Cardiac muscle cell (in vitro differentiated cells and primary cell): ENCODE data around the gene ELP6. TPM values are rescaled to one million over a fixed set of nuclear protein-coding genes. Genes with fewer than 3 reads are reported as not detected.

Source experiments
- DNase-seq, 2 donors: peaks; one replicate each; pipeline versions ENCODE4 v3.0.0 to v3.0.0-alpha.2; 2010 to 2017; ENCODE audit warnings: low read depth in 1 of 2, low spot score in 1 of 2
- H3K27ac ChIP-seq: fragments of 200-600 bp; sonication (generic); 2 replicates; pipeline ENCODE4 v1.5.1; 2016
- H3K27me3 ChIP-seq: fragments of 200-600 bp; sonication (generic); 2 replicates; pipeline ENCODE4 v1.6.0; 2016; ENCODE audit warnings: control low read depth
- H3K36me3 ChIP-seq: fragments of 200-600 bp; sonication (generic); 2 replicates; pipeline ENCODE4 v1.5.1; 2016; ENCODE audit warnings: control low read depth
- H3K4me1 ChIP-seq: fragments of 200-600 bp; sonication (generic); 2 replicates; pipeline ENCODE4 v1.8.1; 2017; ENCODE audit warnings: low read depth, mild to moderate bottlenecking, mixed run types
- H3K4me3 ChIP-seq: fragments of 200-600 bp; sonication (generic); 2 replicates; pipeline ENCODE4 v1.5.1; 2016; ENCODE audit warnings: mild to moderate bottlenecking
- H3K9me3 ChIP-seq: fragments of 200-600 bp; sonication (generic); 2 replicates; pipeline ENCODE4 v1.5.1; 2017; ENCODE audit warnings: low read depth, mild to moderate bottlenecking, control low read depth
- CTCF ChIP-seq: IDR thresholded peaks from 2 replicates; pipeline ENCODE4 v1.5.1; 2012; ENCODE audit warnings: low read depth, mild to moderate bottlenecking, low read length
- polyA plus RNA-seq: library from polyadenylated mRNA; unstranded; fragments of >200 nt; fragmentation: Nextera tagmentation; extraction: Ambion mirVana; gene quantifications from 2 replicates; pipeline ENCODE4 v1.2.1, GENCODE V29; 2016
- total RNA-seq: library from RNA; depleted of rRNA; stranded (reverse); fragments of >200 nt; gene quantifications from 2 replicates; pipeline ENCODE4 v1.2.3, GENCODE V29; 2016

Gene ELP6
- total and polyA plus RNA-seq, 2 experiments from 2014 or later, result 53.1 to 73.6 TPM

- DNase-seq, result no peak
- TF ChIP-seq CTCF, result no peak
Observed at GRCh38 chr3:47504113-47504512, 9.4 kb downstream of the ELP6 start.

GRCh38 chr3:47503033-47503432 is 10.5 kb downstream of the ELP6 start:
- no peaks in the 10 kb centered on the region for H3K27me3 ChIP-seq
- H3K9me3 ChIP-seq, result no peaks in the 10 kb centered on the region
- no peak overlapping the region for H3K4me3 ChIP-seq
- H3K4me1 ChIP-seq, result no peaks in the 10 kb centered on the region
- no peak overlapping the region for H3K27ac ChIP-seq
- peaks cover 38% of the 10 kb centered on the region for H3K36me3 ChIP-seq
- no peak for TF ChIP-seq CTCF
- DNase-seq, result no peak

More at GRCh38 chr3:47504113-47504512, 9.4 kb downstream of the ELP6 start:
- no peak overlapping the region for H3K4me3 ChIP-seq
- no peak overlapping the region for H3K27ac ChIP-seq
- H3K4me1 ChIP-seq, result no peaks in the 10 kb centered on the region
- no peaks in the 10 kb centered on the region for H3K9me3 ChIP-seq
- no peaks in the 10 kb centered on the region for H3K27me3 ChIP-seq
- peaks cover 34% of the 10 kb centered on the region for H3K36me3 ChIP-seq

- TF ChIP-seq CTCF, result no peak
- Histone ChIP-seq H3K27ac (no peak overlapping the region), H3K27me3 (no peaks in the 10 kb centered on the region), H3K4me1 (no peaks in the 10 kb centered on the region), H3K36me3 (peaks cover 29% of the 10 kb centered on the region), H3K4me3 (no peak overlapping the region), H3K9me3 (no peaks in the 10 kb centered on the region)
- DNase-seq, result no peak
Observed at GRCh38 chr3:47496892-47497291, 16.6 kb downstream of the ELP6 start.

GRCh38 chr3:47495886-47496285 is 17.6 kb downstream of the ELP6 start:
- no peak for TF ChIP-seq CTCF
- no peak overlapping the region for H3K27ac ChIP-seq

GRCh38 chr3:47495111-47495510 is 18.4 kb downstream of the ELP6 start:
- H3K9me3 ChIP-seq, result no peaks in the 10 kb centered on the region
- no peak for DNase-seq
- TF ChIP-seq CTCF, result no peak

More at GRCh38 chr3:47495886-47496285, 17.6 kb downstream of the ELP6 start:
- Histone ChIP-seq H3K4me1 (no peaks in the 10 kb centered on the region), H3K9me3 (no peaks in the 10 kb centered on the region), H3K36me3 (peaks cover 19% of the 10 kb centered on the region), H3K27me3 (no peaks in the 10 kb centered on the region), H3K4me3 (no peak overlapping the region)
- no peak for DNase-seq

GRCh38 chr3:47491777-47492176 is 21.7 kb downstream of the ELP6 start:
- H3K36me3 ChIP-seq, result peaks cover 11% of the 10 kb centered on the region

More at GRCh38 chr3:47495111-47495510, 18.4 kb downstream of the ELP6 start:
- Histone ChIP-seq H3K27me3 (no peaks in the 10 kb centered on the region), H3K4me3 (no peak overlapping the region), H3K36me3 (peaks cover 14% of the 10 kb centered on the region), H3K27ac (no peak overlapping the region), H3K4me1 (no peaks in the 10 kb centered on the region)

More at GRCh38 chr3:47491777-47492176, 21.7 kb downstream of the ELP6 start:
- Histone ChIP-seq H3K9me3 (no peaks in the 10 kb centered on the region), H3K4me1 (no peaks in the 10 kb centered on the region), H3K4me3 (no peak overlapping the region), H3K27ac (no peak overlapping the region), H3K27me3 (no peaks in the 10 kb centered on the region)
- no peak for TF ChIP-seq CTCF
- no peak for DNase-seq
